Gastroesophageal sphincter (tissue), 3 donors: Measurements from ENCODE around the gene GRM7.

Source experiments
- EP300 ChIP-seq: sonication (generic); formaldehyde crosslinking; IDR thresholded peaks from one replicate; pipeline ENCODE4 v1.6.1; 2017; ENCODE audit warnings: antibody characterized with exemption, mild to moderate bottlenecking
- POLR2A ChIP-seq, 2 donors: fragments of 450-650 bp; IDR thresholded peaks; one replicate each; pipeline ENCODE4 v1.6.1; 2017; ENCODE audit warnings: antibody characterized with exemption in 2 of 2, mild to moderate bottlenecking in 2 of 2, moderate library complexity in 1 of 2
- POLR2AphosphoS5 ChIP-seq: sonication (generic); formaldehyde crosslinking; IDR thresholded peaks from one replicate; pipeline ENCODE4 v1.6.1; 2017; ENCODE audit warnings: antibody characterized with exemption
- TF ChIP-seq, protein P1 (sequence below), 4 experiments: fragments of 200-600 bp in 2 of 4; fragments of 450-650 bp in 2 of 4; sonication (generic) in 1 of 4; IDR thresholded peaks; one replicate each; pipeline ENCODE4 v1.5.1; 2017 to 2019; ENCODE audit warnings: antibody characterized with exemption in 4 of 4, mild to moderate bottlenecking in 2 of 4, moderate library complexity in 2 of 4

DNA sequence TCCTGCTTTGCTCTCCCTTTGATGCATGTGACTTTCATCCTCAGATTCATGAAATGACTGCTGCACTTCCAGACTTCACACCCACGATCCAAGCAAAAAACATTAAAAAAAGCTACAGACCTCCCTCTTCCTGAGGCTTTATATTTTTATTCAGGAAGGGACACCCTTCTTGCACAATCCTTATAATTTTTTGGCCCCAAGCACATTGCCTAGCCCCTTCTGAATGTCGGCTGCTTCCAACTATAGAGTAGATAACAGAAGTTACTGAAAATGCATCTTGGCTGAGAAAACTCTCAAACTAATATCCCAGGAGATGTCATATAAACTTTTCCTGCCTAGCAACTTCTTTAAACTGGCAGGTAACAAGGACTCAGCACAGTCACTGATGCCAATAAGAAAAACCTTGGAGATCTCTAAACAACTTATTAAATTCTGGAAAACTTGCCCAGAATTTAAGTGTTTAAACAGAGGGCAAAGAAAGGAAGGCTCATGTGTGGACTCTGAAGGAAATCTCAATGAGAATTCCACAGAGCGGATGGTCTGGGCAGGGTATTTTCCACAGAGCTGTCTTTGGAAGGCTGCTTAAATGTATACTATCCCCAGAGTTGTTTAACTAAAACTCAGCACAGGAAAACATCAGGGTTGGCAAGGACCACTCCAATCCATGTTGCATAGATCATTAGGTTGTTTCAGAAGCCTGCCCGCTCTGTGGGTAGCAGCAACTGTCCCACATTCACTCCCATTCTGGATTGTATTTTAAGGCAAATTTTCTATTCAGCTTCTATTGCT lies 893.9 kb downstream of the GRM7 start:
- TF ChIP-seq, protein P1, sequence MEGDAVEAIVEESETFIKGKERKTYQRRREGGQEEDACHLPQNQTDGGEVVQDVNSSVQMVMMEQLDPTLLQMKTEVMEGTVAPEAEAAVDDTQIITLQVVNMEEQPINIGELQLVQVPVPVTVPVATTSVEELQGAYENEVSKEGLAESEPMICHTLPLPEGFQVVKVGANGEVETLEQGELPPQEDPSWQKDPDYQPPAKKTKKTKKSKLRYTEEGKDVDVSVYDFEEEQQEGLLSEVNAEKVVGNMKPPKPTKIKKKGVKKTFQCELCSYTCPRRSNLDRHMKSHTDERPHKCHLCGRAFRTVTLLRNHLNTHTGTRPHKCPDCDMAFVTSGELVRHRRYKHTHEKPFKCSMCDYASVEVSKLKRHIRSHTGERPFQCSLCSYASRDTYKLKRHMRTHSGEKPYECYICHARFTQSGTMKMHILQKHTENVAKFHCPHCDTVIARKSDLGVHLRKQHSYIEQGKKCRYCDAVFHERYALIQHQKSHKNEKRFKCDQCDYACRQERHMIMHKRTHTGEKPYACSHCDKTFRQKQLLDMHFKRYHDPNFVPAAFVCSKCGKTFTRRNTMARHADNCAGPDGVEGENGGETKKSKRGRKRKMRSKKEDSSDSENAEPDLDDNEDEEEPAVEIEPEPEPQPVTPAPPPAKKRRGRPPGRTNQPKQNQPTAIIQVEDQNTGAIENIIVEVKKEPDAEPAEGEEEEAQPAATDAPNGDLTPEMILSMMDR (IDR thresholded peaks at IDR 0.05), result no peak
- TF ChIP-seq POLR2AphosphoS5, result no peak
- no peak for TF ChIP-seq EP300
- no peak for TF ChIP-seq POLR2A (IDR thresholded peaks at IDR 0.05)
